Measurements from ENCODE around the gene SSTR5. TPM values are rescaled to one million over a fixed set of nuclear protein-coding genes. Genes with fewer than 3 reads are reported as not detected.

The SSTR5 gene
- total RNA-seq, 4 donors from 2014 or later = not detected

GRCh38 chr16:1060416-1061340 lies 11.9 kb upstream of the SSTR5 start:
- Histone ChIP-seq H3K4me1 (no peaks in the 10 kb centered on the region), H3K27me3 (no peaks in the 10 kb centered on the region), H3K4me3 (no peak overlapping the region), H3K9me3 (peaks cover 0 to 24% of the 10 kb centered on the region in 2 donors), H3K36me3 (no peaks in the 10 kb centered on the region), H3K27ac (no peak overlapping the region)
- no peak for DNase-seq
- no peak for TF ChIP-seq CTCF (IDR thresholded peaks at IDR 0.05)
- TF ChIP-seq POLR2A (IDR thresholded peaks at IDR 0.05) = no peak
- intact Hi-C loops (cut with DNase I; ENCODE audit: low total_unique reads) = no loop called here

- Histone ChIP-seq H3K4me1 (no peaks in the 10 kb centered on the region), H3K27me3 (no peaks in the 10 kb centered on the region), H3K4me3 (no peak overlapping the region), H3K27ac (no peak overlapping the region), H3K36me3 (no peaks in the 10 kb centered on the region), H3K9me3 (peaks cover 0 to 15% of the 10 kb centered on the region in 2 donors)
- intact Hi-C loops (cut with DNase I; ENCODE audit: low total_unique reads) = no loop called here
- DNase-seq = no peak
- TF ChIP-seq CTCF (IDR thresholded peaks at IDR 0.05) (no peak), POLR2A (IDR thresholded peaks at IDR 0.05) (no peak)
Observed at GRCh38 chr16:1061769-1062505, 10.6 kb upstream of the SSTR5 start.

- no peaks in the 10 kb centered on the region for H3K36me3 ChIP-seq
- H3K27ac ChIP-seq = no peak overlapping the region
- H3K9me3 ChIP-seq = peaks cover 0 to 5% of the 10 kb centered on the region in 2 donors
- intact Hi-C loops (cut with DNase I; ENCODE audit: low total_unique reads) = no loop called here
- TF ChIP-seq POLR2A (IDR thresholded peaks at IDR 0.05) (no peak), CTCF (IDR thresholded peaks at IDR 0.05) (no peak)
- DNase-seq = no peak
- no peak overlapping the region for H3K4me3 ChIP-seq
- no peaks in the 10 kb centered on the region for H3K27me3 ChIP-seq
- no peaks in the 10 kb centered on the region for H3K4me1 ChIP-seq
Observed at GRCh38 chr16:1062895-1063294, 9.7 kb upstream of the SSTR5 start.

GRCh38 chr16:1063728-1064127 lies 8.8 kb upstream of the SSTR5 start:
- TF ChIP-seq POLR2A (IDR thresholded peaks at IDR 0.05) (no peak), CTCF (IDR thresholded peaks at IDR 0.05) (no peak)
- intact Hi-C loops (cut with DNase I; ENCODE audit: low total_unique reads) = no loop called here

More at GRCh38 chr16:1063728-1064127, 8.8 kb upstream of the SSTR5 start:
- no peaks in the 10 kb centered on the region for H3K36me3 ChIP-seq
- H3K9me3 ChIP-seq = no peaks in the 10 kb centered on the region
- no peak overlapping the region for H3K27ac ChIP-seq
- DNase-seq = no peak
- no peaks in the 10 kb centered on the region for H3K27me3 ChIP-seq
- no peaks in the 10 kb centered on the region for H3K4me1 ChIP-seq
- no peak overlapping the region for H3K4me3 ChIP-seq

Measured in uterus (tissue), 4 donors.